HL-60 (cell line): ENCODE data around the gene SLC17A5.

Source experiments
- CTCF ChIP-seq: IDR thresholded peaks from one replicate; pipeline ENCODE4 v1.5.1; 2011; ENCODE audit warnings: low read length, control low read depth, inconsistent platforms; ENCODE audit not compliant: insufficient read depth
- POLR2AphosphoS5 ChIP-seq: IDR thresholded peaks from 2 replicates; pipeline ENCODE4 v1.6.1; 2012; ENCODE audit warnings: low read depth

DNA sequence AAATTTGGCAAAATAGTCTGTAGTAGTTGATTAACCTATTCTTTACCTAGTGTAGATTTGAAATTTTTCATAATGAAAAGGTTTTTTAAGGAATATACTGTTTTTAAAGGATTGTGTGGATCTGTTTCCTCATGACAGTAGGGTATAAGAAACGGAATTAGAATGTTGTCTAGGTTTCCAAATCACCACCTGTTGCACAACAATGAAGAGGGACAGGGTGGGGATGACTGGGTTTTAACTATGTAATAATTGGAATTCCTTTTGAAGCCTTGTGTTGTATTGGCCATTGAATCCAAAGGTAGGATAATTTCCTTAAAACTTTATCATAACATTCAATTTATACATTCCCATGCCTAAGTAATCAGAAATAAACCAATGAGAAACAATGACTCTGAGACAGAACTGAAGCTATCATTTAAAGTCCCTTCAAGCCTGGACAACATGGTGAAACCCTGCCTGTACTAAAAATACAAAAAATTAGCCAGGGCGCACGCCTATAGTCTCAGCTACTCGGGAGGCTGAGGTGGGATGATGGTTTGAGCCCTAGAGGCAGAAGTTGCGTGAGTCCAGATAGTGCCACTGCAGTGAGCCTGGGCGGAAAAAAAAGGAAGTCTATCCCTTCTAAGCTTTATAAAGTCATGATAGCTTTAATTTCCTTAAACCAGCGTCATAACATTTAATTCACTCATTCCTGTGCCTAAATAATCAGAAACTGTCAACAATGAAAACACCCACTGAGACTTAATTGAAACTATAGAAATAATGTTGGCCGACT is 18.3 kb upstream of the SLC17A5 start:
- no peak for TF ChIP-seq CTCF
- no peak for TF ChIP-seq POLR2AphosphoS5
